Activated naive CD4-positive, alpha-beta T cell treated with Interleukin-2 at 50 U/mL for 16 hours (primary cell): Measurements from ENCODE around the gene VSIG10L2.

ENCODE experiments used
- DNase-seq: peaks from one replicate; pipeline ENCODE4 v3.0.0-alpha.2; 2020

The VSIG10L2 gene

GRCh38 chr11:125948278-125949051 lies 2.6 kb downstream of the VSIG10L2 start:
- DNase-seq, result no peak

- no peak for DNase-seq
These were observed 3.7 kb downstream of the VSIG10L2 start for GRCh38 chr11:125949271-125950177.

GRCh38 chr11:125950178-125950490 lies 4.3 kb downstream of the VSIG10L2 start:
- DNase-seq, result no peak

GRCh38 chr11:125950696-125951651 lies 5.1 kb downstream of the VSIG10L2 start:
- no peak for DNase-seq

GRCh38 chr11:125951731-125952130 lies 5.9 kb downstream of the VSIG10L2 start:
- no peak for DNase-seq

- DNase-seq, result no peak
These were observed 6.7 kb downstream of the VSIG10L2 start for GRCh38 chr11:125952559-125952958.

GRCh38 chr11:125952973-125953372 lies 7.1 kb downstream of the VSIG10L2 start:
- DNase-seq, result no peak

- no peak for DNase-seq
These were observed 7.6 kb downstream of the VSIG10L2 start for GRCh38 chr11:125953401-125953935.

- no peak for DNase-seq
These were observed 8.5 kb downstream of the VSIG10L2 start for GRCh38 chr11:125954123-125954944.

- no peak for DNase-seq
These were observed 9.2 kb downstream of the VSIG10L2 start for GRCh38 chr11:125954945-125955640.

- no peak for DNase-seq
These were observed 10.0 kb downstream of the VSIG10L2 start for GRCh38 chr11:125955856-125956255.

- no peak for DNase-seq
These were observed 10.7 kb downstream of the VSIG10L2 start for GRCh38 chr11:125956391-125957134.

GRCh38 chr11:125957618-125958332 lies 11.9 kb downstream of the VSIG10L2 start:
- DNase-seq, result no peak

GRCh38 chr11:125958872-125959400 lies 13.1 kb downstream of the VSIG10L2 start:
- DNase-seq, result no peak

- DNase-seq, result no peak
These were observed 13.7 kb downstream of the VSIG10L2 start for GRCh38 chr11:125959511-125959910.

GRCh38 chr11:125959931-125960330 lies 14.1 kb downstream of the VSIG10L2 start:
- DNase-seq, result no peak

GRCh38 chr11:125960771-125961170 lies 14.9 kb downstream of the VSIG10L2 start:
- DNase-seq, result no peak

- DNase-seq, result no peak
These were observed 21.7 kb downstream of the VSIG10L2 start for GRCh38 chr11:125967515-125967914.

- DNase-seq, result no peak
These were observed 22.5 kb downstream of the VSIG10L2 start for GRCh38 chr11:125968354-125968753.
